Activated CD8-positive, alpha-beta memory T cell treated with anti-CD3 and anti-CD28 coated beads for 4 hours (primary cell): Measurements from ENCODE around the gene DPF3.

Source experiments
- DNase-seq, 2 donors: peaks; one replicate each; pipeline ENCODE4 v3.0.0-alpha.2; 2020; ENCODE audit warnings: low read depth in 2 of 2

DPF3 gene

DNA sequence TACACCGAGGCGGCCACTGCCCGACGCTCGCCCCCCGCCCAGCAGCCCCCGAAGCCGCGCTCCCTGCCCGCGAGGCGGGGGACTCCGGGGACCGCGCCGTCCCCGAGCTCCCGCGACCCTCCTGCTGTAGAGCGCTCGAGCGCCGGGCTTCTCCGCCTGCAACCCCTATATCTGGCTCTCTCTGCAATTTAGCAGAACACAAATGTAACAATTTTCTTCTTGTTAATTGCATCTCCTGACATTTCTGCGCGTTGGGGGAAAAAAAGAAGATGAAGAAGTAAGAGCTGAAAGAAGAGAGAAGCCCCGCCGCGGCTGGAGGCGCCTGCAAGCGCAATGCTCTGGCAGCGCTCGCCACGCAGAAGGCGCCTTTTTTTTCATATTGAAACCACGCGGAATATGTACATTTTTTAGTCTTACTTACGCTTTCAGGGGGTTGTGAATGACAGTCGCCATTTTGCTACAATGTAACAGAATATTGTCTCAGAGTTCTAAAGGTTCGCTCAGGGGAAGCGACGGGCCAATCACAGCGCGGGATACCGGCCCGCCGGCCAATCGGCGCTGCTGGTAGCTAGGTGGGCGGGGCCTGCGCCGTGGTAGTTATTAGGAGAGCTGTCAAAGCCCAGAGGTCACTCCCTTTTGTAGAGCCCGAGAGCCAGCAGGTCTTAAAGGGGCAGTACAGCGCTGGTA, at the start of gene DPF3:
TSS of gene DPF3 (minus strand) at position 466 of the 687 bp plus-strand sequence. CDS start at position 453, 13 bp downstream.
- peak; percentile 84 to 88 for DNase-seq

DNA sequence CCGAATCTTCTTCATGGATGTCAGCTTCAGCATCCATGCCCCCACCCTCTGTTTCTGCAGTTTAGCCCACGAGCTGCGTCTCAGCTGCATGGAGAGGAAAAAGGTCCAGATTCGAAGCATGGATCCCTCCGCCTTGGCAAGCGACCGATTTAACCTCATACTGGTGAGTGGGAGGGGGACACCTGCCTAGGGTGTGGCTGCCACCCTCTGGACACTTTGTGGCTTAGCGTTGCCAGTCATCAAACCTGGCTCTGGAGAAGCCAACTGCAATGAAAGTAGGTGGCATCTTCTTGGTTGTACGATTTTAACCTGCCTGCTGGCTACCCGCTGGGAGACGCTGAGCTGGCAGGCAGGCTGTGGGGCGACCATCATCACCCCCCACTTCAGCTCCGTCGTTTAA, 49.0 kb upstream of the DPF3 start:
- DNase-seq: no peak

DNA sequence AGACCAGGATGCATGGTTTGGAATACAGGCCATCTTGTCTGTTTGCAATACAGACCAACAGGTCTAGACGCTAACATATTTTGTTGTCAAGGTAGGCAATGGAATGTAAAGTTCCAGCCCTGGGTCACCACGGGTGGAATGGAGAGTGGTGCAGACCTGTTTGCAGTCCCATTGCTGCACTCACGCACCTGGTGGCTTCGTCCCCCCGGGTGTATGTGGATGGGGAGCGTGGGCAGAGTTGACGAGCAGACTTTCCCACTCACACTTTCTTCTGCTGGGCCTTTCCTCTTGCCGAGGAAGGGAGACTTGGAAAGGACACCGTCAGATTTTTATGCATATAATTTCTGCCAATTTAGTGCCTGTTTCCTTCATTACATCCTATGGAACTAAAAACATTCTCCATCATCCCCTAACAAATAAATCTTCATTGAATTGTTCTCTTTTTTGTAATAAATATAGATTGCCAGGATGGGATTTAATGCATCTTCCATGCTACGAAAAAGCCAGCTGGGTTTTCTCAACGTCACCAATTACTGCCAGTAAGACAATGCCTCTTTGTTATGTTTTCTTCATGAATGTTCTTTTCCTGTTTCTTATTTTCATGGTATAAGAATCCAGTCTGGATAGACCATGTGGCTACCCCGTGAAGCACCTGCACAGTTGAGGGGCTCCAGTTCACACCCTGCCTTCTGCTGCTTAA, 47.5 kb upstream of the DPF3 start:
- no peak for DNase-seq

DNA sequence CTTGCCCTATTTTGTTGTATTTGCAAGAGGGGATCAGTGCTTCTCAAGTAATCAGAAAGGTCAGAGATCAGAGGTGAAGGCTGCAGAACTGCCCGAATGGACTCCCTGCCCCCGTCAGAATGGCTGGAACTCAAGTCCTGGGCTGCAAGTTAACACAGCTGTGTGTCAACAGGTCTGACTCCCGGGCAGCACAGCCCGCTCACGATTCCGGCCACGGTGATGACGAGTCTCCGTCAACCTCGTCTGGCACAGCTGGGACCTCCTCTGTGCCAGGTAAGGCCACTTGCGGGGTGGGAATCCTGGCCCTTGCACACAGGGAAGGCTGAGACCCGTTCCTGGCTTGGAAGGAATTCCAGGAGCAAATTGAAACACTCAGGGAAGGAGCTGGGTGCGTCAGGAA, 45.7 kb upstream of the DPF3 start:
- DNase-seq: no peak

DNA sequence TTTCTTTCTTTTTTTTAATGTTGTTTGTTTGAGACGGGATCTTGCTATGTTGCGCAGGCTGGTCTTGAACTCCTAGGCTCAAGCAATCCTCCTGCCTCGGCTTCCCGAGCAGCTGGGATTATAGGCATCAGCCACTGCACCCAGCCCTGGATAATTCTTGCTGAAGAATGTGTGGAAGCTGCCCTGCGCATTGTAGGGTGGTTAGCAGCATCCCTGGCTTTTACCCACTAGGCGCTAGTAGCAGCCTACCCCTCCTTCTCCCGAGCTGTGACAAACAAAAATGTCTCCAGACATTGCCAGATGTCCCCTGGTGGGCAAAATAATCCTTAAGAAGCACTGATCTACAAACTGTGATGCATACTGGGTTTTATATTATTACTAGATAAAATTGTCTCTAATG, 39.0 kb upstream of the DPF3 start:
- no peak for DNase-seq

DNA sequence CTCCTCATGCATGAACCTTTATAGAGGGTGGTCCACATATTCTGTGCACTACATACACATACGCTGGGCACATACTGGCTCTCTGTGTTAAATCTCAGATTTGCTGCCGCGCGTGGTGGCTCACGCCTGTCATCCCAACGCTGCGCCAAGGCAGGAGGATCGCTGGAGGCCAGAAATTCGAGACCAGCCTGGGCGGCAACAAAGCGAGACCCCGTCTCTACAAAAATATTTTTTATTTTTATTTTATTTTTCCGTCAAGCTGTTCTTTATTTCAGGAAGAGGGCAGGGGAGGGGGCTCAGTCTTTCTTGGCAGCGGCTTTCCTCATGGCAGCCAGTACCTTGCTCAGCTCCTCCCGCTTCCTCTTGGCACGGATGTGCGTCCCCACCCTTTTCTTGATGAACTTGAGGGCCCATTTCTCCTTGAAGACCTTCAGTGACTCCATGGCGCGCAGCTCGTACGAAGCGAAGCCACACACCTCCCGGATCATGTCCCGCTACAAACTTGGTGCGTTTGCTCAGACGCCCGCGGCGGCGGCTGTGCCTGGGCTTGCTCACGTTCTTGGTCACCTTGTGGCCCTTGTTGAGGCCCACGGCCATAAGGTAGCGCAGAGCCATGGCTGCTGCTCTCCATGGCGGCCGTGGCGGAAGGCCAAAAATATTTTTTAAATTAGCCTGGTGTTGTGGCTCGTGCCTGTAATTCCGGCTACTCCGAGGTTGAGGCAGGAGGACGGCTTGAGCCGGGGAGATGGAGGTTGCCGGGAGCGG, 35.6 kb upstream of the DPF3 start:
- no peak for DNase-seq

DNA sequence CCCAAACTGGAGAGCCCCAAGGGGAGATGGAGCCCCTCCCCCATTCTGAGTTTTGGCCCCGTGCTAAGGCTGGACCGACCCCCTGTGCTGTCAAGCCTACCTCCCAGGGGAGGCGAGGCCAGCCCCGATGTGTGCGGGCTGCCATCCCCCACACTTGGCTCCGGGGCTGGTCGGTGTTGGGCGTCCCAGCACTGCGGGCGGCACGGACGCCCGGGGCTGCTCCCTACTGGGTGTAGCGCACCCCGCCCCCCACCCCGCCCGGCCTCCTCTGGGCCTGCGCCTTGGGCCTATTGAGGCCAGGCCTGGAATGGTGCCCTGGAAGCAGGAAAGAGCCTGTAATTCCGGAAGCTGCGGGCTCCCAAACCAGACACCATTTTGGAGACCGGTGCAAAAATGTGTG, 35.0 kb upstream of the DPF3 start:
- no peak for DNase-seq

DNA sequence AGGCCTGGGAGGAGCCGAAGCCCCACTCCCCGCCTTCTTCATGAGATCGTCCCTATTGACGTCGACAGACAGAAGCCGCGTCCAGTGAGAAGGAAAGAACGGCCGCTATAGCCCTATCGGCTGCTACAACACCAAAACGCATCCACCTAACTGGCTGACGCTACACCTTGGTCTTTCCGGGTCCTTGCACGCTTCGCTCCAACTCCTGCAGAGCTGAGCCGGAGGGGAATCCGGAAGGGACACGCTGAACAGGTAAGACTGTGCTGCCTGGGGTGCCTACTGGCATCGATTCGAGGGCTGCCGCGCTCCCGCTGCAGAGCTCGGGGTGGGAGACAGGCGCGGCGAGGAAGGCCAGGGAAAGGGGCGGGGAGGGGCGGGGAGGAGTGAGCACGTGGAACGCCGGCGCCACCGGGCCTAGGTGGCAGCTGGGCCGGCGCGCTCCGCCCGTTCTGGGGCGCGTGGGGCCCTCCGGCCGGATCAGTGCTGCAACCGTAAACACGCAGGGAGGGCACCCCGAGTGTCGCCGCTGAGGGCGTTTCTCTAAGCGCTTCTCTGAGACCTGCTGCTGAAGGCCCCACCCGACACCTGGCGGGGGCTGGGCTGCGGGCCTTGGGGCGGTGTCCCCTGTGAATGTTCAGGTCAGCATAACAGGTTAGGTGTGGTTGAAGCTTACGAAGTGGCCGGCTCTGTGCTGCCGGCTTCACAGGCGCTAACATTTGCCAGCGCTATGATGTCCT, 32.6 kb upstream of the DPF3 start, which contains the start of gene DCAF4:
TSS of gene DCAF4 (plus strand) at position 173 of the 737 bp plus-strand sequence. CDS start 11,515 bp downstream, outside the sequence.
- DNase-seq: peak; percentile 86 to 93

DNA sequence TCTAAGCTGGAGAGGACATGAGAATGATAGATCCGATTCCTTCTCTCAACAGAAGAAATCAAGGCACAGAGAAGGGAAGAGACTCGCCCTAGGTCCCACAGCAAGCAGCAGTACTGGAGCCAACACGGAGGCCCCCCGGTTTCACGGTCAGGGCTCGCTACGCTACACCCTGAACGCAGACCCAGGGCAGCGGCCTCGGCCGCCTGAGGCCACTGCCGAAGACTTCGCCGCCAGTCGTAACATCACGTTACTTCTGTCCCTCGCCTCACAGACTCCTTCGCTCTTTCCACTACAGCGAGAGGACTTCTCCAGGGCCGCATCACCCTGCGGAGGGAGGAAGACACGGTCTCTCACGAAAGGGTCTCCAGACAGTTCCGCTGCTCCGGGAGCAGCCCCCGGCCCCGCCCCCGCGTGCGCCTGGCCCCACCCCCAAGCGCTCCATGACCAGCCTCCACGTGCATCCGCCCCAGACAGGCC, 32.0 kb upstream of the DPF3 start:
- DNase-seq: no peak

DNA sequence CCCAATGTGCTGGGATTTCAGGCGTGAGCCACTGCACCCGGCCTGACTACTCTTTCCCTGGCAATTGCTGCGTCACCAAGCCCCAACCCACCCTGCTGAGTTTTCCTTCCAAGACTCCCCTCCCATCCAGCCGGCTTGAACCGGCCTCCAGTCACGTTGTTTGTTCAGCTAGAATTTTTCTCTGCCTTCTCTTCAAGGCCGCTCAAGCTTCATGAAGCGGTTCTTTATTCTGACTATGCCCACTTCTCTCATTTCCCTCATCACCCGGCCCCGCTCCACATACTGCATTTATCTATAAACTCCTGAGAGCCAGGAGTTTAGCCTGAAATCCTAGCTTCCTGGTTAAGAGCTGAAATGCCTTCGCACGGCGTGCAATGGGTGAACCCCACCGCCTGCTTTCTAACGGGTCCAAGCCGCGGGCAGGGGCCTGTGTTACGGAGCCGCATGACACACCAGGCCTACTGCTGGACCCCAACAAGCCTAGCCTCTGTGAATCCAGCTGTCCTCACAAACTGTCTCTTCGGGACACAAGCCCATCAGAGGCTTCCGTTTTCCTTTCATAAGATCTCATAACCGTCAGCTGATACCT, 31.4 kb upstream of the DPF3 start:
- DNase-seq: no peak

DNA sequence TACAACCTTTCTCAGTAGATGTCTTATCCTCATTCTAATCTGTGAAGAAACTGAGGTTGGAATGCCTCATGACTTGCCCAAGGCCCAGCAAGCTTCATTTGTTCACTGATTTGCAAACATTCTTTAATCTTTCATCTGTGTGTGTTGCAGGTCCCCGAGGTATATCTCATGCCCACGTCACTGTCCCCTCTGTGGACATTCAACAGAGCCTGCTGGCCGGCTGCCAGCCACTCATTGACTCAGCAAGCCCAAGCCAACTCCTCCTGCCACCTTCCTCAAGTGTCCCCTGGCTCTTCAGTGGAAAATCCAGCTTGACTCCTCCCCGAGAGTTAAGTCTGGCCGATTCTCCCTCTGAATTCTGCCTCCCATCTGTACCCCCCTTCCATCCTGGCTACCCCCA, 30.4 kb upstream of the DPF3 start:
- no peak for DNase-seq

DNA sequence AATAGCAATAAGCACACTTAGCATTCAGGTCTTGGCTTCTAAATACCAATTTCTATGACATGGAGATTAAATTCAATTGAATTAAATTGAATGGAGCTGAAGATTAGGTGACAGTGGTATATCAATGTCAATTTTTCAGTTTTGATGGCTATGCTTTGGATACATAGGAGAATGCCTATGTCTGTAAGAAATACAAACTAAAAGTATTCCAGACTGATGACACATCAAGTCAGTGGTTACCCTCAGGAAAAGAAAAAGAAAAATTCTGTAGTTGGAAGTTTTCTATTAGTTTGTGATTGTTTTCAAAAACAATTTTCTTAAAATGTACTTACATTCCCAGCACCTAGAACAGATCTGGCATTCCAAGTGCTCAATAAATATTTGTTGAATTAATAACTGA, 27.5 kb upstream of the DPF3 start:
- no peak for DNase-seq

DNA sequence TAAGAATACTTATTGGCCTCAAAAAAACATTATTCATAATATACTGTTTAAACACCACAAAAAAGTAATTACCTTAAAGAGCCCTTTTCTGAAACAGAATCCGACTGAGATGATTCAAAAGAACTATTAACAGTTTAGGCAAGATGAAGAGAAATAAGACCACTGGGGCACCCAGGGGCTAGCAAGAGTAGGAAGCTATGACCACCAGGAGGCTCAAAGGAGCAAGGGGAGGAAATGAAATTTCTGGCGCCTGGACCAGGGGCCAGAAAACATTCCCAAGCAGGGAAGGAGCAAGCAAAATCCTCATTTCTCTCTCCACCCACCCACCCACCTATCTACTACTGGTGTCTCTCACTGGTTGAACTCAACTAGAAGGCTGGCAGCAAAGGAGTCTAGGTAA, 26.1 kb upstream of the DPF3 start:
- DNase-seq: no peak

DNA sequence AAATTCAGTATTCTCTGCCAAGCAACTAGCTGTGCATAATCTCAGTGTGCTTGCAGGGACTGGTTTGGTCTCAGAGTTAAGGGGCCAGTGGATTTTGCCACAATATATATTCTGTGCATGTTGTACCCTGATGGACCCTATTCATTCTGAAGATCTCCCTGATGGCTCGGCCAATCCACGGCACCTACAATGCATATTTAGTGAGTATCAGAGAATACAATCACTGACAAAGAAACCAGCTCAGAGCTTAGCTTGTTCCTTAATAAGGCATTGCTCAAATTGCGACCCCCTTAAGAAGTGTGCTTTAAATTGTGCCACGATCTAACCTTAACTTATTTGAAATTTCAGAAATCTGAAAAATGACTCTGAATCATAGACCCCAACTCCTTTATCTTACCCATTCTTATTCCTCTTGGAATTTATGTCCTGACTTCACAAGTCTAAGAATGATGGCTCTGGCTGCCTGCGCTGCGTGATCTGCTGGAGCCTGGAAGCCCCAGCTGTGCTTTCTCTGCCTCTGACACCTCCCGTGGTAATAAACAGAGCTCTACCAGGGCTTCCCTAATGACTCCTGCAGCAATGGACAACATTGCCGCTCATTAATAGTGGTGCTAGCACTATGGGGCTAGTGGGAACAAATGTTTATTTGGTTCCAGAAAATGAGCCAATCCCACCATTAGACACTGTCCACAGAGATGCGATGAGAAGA, 23.3 kb upstream of the DPF3 start:
- DNase-seq: no peak

DNA sequence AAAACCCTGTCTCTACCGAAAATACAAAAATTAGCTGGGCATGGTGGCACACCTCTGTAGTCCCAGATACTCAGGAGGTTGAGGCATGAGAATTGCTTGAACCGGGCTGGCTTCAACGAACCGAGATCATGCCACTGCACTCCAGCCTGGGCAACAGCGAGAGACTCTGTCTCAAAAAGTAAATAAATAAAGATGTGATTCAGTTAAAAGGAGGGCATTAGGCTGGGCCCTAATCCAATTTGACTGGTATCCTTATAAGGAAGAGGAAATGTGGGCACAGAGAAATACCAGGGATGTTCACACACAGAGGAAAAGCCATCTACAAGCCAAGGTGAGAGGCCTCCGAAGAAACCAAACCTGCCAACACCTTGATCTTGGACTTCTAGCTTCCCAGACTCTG, 22.3 kb upstream of the DPF3 start:
- no peak for DNase-seq

DNA sequence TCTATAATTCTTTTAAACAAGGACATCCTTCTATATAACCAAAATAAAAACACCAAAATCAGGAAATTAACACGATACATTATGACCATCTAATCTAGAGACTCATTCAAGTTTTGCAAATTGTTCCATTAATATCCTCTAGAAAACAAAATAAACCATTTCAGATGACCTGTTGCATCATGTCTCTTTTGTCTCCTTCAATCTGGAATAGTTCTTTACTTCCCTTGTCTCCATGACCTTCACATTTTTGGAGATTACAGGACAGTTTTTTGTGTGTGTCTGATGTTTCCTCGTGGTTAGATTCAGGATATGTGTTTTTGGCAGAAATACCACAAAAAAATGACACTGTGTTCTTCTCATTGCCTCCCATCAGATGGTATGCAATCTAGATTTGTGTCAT, 19.9 kb upstream of the DPF3 start:
- DNase-seq: no peak

DNA sequence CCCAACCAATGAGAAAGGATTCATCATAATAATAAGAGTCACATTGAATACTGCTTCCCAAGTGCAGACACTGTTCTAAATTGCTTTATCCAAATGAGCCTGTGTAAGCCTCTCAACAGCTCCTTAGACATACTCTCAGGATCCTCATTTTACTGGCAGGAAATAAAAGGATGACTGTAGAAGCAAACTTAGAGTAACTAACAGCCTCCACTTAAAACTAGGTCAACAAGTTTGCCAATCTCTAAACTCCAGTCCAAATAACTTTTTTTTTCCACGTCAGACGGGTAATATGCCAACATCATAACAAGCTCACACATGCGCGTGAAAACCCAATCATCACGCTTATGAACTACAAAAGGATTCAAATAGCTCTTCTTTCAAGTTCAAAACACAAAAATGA, 15.3 kb upstream of the DPF3 start:
- no peak for DNase-seq

DNA sequence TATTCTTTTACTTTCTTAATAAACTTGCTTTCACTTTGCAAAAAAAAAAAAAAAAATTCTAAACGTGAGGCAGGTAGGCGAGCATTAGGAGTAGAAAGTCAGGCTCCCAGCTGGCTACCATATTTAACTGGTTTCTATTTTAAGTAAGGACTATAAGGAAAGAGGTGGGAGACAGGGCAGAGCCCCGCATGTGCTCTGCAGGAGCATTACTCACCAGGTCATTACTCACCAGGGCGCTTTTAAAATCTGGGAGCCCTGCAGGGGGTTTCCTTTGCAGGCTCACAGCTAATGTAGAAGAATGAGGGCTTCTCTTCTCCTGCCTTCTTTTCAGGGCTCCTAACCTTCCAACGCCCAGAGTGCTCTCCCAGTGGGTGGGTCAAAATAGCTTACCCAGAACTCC, 14.0 kb upstream of the DPF3 start:
- no peak for DNase-seq

DNA sequence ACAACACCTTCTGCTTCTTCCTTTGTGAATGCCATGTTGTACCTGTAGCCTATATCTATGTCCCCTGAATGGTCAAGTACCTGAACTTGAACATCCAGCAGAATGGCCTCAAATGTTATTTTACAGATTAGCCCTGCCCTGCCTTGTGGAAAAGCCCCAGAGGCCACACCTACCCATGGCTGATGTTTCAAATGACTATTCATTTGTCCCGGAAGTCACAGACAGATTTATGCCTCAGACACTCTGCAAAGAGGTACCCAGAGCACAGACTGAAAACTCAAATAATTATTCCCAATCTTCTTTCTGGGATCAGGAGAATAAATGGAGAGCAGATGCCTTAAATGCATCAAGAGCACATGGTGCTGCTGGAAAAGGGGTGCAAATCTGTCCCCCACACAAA, 13.0 kb upstream of the DPF3 start:
- no peak for DNase-seq

DNA sequence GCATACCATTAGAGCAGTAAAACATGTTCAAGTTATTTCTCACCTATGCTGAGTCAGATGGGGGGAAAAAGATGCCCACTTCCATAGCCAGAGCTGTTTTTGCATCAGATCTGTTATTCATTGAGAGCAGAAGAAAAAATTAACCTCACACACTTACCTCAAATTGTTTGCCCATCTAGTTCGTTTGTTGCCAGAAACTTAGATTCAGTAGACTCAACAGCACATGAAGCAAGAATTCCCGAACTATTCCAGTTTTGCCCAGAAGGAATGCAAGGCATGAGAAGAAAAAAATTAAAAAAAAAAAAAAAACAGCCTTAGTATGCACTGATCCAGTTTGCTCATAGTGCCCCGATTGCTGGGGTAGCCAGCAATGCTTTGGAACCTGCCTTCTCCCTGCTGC, 12.4 kb upstream of the DPF3 start:
- DNase-seq: no peak
